ENCODE measurements around the gene ZSWIM5.
"Not testable (repeated sequence)": the region's sequence is repeated elsewhere in the genome, so short reads cannot be mapped to it uniquely, and the experiment has no call there.

The ZSWIM5 gene

DNA sequence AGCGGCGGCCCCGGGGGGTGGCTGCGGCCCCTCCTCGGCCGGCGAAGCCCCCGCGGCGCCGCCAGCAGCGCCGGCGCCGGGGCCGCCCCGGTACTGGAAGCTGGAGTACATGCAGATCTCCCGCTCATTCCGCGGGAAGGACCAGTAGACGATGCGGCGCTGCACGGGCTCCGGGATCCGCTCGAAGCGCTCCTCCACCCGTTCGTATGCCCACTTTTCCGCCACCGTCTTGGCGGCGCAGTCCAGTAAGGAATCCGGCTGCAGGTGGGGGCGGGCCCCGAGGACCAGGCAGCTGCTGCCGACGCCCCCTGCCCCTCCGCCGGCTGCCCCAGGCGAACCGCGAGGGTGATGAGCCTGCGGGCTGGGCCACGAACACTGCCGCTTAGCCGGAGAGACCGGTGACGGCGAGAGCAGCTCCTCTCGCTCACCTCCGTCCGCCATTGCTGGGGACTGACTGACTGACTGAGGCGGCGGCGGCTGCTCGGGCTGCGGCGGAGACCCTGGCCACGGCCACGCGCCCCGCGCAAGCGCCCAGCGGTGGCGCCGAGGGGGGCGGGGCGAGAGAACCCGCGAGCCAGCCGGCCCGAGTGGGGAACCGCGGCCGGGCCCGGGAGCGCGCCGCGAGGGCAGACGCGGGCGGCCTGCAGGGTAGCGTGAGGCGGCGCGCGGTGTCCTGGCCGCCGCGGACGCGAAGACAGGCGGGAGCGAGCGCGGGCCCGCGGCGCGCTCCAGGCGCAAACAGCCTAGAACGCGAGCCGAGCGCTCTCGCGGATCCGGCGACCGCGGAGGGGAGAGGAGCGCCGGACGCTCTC, at the start of gene ZSWIM5:
ZSWIM5 (minus strand) TSS at position 696 of the 812 bp plus-strand sequence; CDS start at position 441, 255 bp downstream.
- DNase-seq: peak; percentile 40

DNA sequence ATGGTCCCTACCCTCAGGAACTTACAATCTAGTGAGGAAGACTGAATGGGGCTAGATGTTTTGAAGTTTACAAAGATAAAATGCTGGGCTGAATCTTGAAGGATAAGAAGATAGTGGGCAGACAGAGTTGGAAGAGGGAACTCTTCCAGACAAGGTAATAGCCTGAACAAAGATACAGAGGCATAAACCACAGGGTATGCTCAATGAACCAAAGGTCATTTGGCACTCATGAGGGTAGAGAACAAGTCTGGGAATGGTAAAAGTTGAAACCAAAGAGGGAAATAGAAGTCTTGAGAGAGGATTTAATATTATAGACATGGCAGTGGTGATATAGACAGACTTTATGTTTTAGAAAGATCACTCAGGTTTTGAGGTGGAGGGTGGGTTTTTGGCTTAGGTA, 48.1 kb upstream of the ZSWIM5 start:
- no peak for DNase-seq

DNA sequence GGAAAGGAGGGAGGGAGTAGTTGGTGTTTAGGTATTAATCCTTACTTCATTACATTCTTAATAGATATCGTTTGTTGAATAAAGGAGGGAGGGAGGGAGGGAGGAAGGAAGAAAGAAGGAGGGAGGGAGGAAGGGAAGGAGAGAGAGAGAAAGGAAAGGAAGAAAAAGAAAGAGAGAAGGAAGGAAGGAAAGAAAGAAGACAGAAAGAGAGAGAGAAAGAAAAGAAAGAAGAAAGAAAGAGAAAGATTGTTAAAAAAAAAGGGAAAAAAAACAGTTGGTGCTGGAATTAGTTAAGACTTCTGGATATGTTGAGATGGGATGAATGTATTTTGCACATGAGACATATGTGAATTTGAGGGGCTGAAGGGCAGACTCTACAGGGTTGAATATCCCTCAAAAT, 44.1 kb upstream of the ZSWIM5 start:
- no peak for DNase-seq

DNA sequence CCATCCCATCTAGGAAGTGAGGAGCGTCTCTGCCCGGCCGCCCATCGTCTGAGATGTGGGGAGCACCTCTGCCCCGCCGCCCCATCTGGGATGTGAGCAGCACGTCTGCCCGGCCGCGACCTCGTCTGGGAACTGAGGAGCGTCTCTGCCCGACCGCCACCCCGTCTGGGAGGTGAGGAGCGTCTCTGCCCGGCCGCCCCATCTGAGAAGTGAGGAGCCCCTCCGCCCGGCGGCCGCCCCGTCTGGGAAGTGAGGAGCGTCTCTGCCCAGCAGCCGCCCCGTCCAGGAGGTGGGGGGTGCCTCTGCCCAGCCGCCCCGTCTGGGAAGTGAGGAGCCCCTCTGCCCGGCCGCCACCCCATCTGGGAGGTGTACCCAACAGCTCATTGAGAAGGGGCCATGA, 41.6 kb upstream of the ZSWIM5 start:
- not testable (repeated sequence) for DNase-seq

DNA sequence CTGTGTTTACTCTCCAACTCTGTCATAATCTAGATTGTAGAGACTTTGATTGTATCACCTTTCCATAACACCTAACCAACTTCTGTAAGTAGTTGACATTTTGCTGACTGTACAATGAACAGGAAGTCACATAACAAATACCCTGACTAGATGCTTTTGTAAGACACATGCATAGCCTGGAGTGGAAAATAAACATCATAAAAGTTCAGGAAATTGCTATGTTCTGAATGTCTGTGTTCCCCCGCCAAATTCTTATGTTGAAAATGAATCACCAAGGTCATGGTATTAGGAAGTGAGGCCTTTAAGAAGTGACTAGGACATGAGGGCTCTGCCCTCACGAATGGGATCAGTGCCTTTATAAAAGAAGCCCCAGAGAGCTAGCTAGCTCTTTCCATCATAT, 40.4 kb upstream of the ZSWIM5 start:
- DNase-seq: no peak

DNA sequence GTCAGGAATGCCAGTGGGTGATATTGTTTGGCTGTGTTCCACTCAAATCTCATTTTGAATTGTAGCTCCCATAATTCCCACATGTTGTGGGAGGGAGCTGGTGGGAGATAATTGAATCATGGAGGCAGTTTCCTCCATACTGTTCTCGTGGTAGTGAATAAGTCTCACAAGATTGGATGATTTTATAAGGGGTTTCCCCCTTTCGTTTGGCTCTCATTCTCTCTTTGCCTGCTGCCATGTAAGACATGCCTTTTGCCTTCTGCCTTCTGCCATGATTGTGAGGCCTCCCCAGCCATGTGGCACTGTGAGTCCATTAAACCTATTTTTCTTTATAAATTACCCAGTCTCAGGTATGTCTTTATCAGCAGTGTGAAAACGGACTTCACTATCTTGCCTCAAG, 40.0 kb upstream of the ZSWIM5 start:
- not testable (repeated sequence) for DNase-seq

DNA sequence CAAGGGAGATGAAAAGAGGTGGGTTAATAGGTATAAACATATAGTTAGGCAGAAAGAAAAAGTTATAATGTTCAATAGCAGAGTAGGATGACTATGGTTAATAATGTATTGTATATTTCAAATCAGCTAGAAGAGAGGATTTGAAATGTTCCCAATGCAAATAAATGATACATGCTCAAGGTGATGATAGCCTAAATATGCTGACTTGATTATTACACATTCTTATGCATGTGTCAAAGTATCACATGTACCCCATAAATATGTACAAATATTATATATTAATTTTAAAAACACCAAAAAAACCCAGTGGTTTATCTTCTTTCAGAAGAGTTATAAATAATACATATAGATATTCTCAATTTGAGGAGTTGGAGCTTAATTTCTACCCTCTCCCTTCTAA, 38.3 kb upstream of the ZSWIM5 start:
- no peak for DNase-seq

DNA sequence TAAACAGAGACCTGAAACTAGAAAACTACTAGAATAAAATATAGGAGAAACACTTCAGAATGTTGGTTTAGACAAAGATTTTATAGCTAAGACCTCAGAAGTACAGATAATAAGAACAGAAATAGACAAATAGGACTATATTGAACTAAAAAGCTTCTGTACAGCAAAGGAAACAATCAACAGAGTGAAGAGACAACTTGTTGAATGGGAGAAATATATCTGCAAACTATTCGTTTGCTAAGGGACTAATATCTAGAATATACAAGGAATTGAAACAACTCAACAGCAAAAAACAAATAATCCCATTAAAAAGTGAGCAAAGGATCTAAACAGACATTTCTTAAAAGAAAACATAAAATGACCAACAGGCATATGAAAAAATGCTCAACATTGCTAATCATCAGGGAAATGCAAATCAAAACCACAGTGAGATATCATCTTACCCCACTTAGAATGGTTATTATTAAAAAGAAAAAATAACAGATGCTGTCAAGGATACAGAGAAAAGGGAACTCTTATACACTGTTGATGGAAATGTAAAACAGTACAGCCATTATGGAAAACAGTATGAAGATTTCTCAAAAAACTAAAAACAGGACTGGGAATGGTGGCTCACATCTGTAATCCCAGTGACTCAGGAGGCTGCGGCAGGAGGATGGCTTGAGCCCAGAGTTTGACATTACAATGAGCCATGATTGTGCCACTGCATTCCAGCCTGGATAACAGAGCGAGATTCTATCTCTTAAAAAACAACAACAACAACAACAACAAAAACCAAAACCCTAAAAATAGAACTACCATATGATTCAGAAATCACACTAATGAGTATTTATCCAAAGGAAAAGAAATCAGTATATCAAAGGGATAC, 37.3 kb upstream of the ZSWIM5 start:
- no peak for DNase-seq

DNA sequence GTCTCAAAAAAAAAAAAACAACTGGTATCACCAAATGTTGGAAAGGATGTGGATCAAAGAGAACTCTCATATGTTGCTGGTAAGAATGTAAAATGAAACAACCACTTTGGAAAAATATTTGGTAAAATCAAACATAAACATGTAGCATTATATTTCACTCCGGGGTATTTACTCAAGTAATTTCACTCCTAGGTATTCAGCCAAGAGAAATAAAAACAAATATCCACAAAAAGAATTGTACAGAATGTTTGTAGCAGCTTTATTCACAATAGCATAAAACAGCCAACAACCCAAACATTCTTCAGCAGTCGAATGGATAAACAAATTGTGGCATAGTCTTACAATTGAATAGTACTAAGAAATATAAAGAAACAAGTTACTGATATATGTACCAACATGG, 32.4 kb upstream of the ZSWIM5 start:
- DNase-seq: no peak

DNA sequence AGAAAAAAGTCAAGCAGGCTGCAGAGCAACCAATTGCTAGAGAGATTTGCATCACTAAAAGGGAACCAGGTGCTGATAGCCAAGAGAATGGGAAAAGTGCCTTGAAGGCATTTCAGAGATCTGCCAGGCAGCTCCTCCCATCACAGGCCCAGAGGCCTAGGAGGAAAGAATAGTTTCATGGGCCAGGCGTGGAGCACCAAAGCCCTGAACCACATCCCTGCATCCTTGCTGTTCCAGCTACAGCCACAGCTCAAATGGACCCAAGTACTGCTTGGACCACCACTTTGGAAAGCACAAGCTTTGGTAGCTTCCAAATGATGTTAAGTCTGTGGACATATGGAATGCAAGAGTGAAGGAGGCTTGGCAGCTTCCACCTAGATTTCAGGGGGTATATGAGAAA, 29.7 kb upstream of the ZSWIM5 start:
- no peak for DNase-seq

DNA sequence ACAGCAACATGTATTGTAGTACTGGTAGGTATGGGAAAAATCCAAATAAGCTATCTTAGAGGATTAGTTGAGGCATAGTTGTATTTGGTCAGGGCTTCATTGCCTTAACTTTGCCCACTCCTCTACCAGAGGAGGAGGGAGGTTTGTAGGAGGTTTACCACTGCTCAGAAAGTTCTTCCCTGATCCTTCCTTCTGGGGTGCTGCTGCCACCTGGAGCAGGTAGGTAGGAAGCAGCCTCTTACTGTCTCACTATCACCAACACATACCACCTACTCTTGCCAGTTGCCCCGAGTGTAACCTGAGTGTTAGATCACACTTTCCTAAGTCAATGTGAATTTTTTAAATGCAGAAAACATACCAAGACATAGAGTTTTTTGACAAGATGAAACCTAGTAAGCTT, 24.1 kb upstream of the ZSWIM5 start:
- DNase-seq: no peak

DNA sequence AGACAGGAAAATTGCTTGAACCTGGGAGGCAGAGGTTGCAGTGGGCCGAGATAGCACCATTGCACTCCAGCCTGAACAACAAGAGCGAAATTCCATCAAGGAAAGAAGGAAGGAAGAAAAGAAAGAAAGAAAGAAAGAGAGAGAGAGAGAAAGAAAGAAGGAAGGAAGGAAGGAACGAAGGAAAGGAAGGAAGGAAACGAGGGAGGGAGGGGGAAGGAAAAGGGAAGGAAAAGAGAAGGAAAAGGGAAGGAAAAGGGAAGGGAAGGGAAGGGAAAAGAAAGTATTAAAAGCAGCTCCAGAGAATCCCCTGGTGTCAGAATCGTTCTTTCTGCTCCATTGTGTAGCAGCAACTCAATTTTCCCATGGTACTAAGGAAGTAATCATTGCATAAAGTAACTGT, 19.2 kb upstream of the ZSWIM5 start:
- no peak for DNase-seq

DNA sequence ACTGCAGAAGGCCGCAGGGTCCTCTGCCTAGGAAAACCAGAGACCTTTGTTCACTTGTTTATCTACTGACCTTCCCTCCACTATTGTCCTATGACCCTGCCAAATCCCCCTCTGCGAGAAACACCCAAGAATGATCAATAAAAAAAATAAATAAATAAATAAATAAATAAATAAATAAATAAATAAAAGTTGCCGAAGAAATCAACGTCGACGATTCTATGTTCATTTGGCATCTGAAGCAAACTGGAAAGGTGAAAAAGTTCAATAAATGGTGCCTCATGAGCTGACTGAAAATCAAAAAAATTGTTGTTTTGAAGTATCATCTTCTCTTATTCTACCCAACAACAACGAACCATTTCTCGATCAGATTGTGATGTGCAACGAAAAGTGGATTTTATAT, 17.3 kb upstream of the ZSWIM5 start:
- DNase-seq: not testable (repeated sequence)

DNA sequence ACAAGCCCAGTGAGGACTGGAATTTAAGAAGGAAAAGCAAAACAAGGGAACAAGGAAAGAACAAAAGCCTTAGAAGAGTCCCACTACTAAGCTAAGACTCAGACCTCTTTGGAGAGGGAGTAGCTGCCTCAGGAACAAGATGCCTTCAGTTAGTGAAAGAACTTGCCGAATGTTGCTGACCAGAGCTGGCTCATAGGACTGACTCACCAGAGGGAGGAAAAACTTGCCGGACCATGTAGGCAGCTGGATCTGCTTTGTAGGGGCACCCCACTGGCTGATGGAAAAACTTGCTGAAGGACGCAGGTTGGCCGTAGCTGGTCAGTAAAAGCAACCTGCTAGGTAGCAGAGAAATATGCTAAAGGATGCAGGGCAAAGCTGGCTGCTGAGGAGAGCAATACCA, 15.3 kb upstream of the ZSWIM5 start:
- DNase-seq: no peak

DNA sequence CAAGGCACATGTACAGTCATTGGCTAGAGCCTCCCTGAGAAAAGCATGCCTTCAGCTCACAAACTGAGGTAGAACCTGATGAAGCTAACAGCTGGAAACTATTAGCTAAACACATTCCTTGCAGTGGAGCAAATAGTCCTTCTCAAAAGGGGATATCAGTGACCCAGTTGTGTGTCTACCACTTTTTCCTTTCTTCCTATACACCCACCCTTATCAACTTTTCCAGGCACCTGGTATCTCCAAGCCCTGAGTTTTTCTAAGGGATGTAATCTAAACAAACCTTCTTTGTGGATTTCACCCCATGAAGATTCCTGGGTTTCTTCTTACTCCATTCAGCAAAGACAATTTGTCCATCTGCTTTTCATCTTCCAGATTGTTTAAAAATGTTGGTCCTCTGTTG, 10.5 kb upstream of the ZSWIM5 start:
- no peak for DNase-seq

DNA sequence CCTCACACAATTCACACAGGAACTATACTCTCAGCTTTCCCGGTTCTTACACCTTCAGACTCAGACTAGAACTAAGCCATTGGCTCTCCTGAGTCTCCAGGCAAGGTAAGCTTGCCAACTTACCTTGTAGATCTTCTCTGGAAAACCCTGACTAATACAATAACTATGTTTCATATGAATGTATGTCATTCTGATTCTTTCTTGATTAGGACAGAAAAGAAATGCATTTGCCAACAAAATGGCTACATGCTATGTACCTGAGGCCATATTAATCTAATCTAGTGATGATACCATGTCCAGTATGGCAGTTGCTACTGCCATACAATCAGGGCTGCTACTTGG, 9.8 kb upstream of the ZSWIM5 start:
- DNase-seq: no peak

DNA sequence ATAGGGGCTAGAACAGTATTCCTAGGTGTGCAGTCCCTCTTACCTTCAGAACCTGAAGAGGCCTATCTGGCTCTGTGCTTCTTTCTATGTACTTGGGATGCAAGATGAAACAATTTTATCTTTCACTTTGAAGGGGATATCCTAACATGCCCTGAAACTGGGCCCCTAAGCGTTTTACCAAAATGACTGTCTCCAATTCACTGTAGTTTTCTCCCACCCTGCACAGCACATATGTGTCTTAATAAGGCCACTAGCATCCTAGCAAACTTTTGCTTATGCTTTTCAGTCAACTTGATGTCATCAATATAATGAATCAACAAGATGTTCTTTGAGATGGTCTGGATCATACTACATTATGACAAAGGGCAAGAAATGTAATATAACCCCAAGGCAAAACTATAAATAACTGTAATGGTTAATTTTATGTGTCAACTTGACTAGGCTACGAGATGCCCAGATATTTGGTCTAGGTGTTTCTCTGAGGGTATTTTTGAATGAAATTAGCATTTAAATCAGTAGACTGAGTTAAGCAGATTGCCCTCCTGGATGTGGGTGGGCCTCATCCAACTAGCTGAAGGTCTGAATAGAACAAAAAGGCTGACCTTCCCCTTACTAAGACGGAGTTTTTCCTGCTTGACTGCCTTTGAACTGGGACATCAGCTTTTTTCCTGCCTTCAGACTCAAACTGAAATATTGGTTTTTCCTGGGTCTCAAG, 9.2 kb upstream of the ZSWIM5 start:
- DNase-seq: no peak

DNA sequence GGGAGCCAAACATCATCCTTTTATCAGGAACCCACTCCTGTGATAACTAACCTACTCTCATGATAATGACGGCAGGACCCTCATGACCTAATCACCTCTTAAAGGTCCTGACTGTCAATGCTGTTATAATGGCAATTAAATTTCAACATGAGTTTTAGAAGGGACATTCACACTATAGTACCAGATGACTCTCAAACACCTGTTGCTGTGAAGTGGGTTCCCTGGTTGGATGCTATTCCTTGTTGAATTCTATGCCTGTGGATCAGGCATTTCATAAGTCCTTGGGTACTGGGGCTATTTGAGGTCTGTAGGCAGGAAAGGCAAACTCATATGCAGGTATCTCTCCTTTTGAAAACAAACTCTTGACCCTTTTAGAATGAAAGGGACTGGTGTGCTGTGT, 7.5 kb upstream of the ZSWIM5 start:
- no peak for DNase-seq

DNA sequence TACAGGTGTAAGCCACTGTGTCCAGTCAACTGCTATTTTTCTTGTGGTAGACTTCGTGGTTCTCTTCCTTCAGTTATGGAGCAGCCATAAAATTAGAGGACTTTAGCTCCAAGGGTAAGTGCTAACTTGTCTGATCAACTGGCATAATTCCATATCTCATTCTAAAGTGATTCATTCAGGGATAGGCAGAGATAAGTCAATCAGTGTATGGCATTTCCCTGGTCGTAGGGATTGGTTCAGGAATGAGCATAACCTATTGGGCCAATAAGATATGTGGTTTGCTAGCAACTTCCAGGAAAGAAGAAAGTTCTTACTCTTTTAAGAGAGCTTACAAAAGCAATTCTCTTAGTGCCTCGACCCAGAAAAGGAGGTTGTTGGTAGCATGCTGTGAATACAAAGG, 4.7 kb upstream of the ZSWIM5 start:
- no peak for DNase-seq

DNA sequence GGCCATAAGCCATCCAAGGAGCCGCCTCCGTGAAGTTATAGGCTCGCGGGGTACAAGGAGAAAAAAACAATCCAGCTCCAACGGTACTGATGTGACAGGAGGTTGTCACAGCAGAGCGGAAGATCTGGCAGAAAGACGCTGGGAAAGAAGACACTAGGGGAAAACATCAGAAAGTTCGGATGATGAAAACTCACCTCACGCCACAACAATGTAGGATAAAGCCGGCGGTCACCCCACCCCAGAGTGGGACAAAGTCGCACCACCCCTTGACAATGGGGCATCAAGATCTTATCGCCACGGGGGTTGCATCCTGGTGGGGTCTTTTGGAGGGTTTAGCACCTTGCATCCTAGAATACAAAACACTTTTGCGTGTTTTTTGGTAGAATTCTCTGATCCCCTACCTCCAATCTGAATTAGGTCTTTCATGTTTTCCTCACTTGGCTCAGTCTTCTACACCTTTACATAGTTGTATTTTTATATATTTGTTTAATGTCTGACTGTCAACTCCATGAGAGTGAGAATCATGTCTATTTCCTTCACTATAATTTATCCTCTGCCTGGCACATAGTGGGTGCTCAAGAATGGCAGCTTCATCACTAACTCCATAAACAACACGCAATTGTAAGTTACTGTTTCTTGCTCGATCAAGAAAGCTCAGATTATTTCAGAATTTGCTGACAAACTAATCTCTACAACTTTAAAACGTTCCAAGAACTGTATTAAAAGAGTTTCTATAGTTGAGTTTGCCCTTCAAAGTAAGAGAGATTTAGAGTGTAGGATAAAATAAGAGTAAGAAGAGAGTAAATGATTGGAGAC, 611 bp upstream of the ZSWIM5 start:
- no peak for DNase-seq

DNA sequence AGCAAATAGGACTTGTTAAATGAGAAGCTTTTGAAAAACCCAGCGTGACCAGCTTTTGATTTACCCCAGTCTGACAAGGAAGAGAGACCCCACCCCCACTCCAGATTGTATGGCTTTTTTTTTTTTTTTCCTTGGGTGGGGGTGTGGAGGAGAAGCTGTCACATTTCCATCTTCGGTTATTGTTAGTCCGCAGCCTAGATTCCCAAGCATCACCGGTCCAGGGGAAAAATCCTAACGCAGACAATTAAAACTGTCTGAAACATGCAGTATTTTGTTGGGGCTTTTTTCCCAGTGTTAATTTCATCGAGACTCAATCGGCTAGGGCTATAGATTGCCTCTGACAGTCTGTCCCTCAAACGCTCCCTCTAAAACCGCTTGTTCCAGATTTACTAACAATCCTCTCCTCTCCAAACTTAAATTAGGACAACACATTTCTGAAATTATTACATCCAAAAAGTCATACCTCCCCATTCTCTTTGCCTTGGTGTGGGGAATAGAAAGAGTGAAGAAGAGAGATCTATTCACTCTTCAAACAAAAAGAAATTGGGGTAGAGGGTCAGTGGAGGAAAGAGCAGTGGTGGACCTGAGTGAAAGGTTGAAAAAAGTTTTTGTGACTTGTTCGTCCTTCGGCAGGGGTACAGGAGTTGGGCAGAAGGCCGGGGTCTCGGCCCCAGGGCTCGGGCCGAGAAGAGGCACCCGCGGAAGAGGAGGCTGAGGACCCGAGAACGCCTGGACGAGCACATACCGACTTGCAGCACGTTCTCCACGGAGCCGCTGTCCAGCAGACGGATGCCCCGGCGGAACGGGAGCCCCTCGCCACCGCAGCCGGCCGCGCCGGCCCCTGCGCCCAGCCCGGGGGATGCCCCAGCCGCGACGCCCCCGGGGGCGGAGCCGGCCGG, 1.1 kb downstream of the ZSWIM5 start:
- DNase-seq: no peak
